Cardiac muscle cell (in vitro differentiated cells and primary cell): ENCODE measurements around the gene GRIK5. TPM values are rescaled to one million over a fixed set of nuclear protein-coding genes. Genes with fewer than 3 reads are reported as not detected.

Source experiments
- DNase-seq, 2 donors: peaks; one replicate each; pipeline versions ENCODE4 v3.0.0 to v3.0.0-alpha.2; 2010 to 2017; ENCODE audit warnings: low read depth in 1 of 2, low spot score in 1 of 2
- H3K27ac ChIP-seq: fragments of 200-600 bp; sonication (generic); 2 replicates; pipeline ENCODE4 v1.5.1; 2016
- H3K27me3 ChIP-seq: fragments of 200-600 bp; sonication (generic); 2 replicates; pipeline ENCODE4 v1.6.0; 2016; ENCODE audit warnings: control low read depth
- H3K36me3 ChIP-seq: fragments of 200-600 bp; sonication (generic); 2 replicates; pipeline ENCODE4 v1.5.1; 2016; ENCODE audit warnings: control low read depth
- H3K4me1 ChIP-seq: fragments of 200-600 bp; sonication (generic); 2 replicates; pipeline ENCODE4 v1.8.1; 2017; ENCODE audit warnings: low read depth, mild to moderate bottlenecking, mixed run types
- H3K4me3 ChIP-seq: fragments of 200-600 bp; sonication (generic); 2 replicates; pipeline ENCODE4 v1.5.1; 2016; ENCODE audit warnings: mild to moderate bottlenecking
- H3K9me3 ChIP-seq: fragments of 200-600 bp; sonication (generic); 2 replicates; pipeline ENCODE4 v1.5.1; 2017; ENCODE audit warnings: low read depth, mild to moderate bottlenecking, control low read depth
- polyA plus RNA-seq: library from polyadenylated mRNA; unstranded; fragments of >200 nt; fragmentation: Nextera tagmentation; extraction: Ambion mirVana; gene quantifications from 2 replicates; pipeline ENCODE4 v1.2.1, GENCODE V29; 2016
- total RNA-seq: library from RNA; depleted of rRNA; stranded (reverse); fragments of >200 nt; gene quantifications from 2 replicates; pipeline ENCODE4 v1.2.3, GENCODE V29; 2016
- TF ChIP-seq, protein P1 (sequence below): IDR thresholded peaks from 2 replicates; pipeline ENCODE4 v1.5.1; 2012; ENCODE audit warnings: low read depth, mild to moderate bottlenecking, low read length

GRIK5 gene
- total and polyA plus RNA-seq, 2 experiments from 2014 or later, result 3.4 to 11.8 TPM

GRCh38 chr19:42057846-42058245, 12.2 kb downstream of the GRIK5 start:
- no peak overlapping the region for H3K27ac ChIP-seq
- TF ChIP-seq, protein P1, sequence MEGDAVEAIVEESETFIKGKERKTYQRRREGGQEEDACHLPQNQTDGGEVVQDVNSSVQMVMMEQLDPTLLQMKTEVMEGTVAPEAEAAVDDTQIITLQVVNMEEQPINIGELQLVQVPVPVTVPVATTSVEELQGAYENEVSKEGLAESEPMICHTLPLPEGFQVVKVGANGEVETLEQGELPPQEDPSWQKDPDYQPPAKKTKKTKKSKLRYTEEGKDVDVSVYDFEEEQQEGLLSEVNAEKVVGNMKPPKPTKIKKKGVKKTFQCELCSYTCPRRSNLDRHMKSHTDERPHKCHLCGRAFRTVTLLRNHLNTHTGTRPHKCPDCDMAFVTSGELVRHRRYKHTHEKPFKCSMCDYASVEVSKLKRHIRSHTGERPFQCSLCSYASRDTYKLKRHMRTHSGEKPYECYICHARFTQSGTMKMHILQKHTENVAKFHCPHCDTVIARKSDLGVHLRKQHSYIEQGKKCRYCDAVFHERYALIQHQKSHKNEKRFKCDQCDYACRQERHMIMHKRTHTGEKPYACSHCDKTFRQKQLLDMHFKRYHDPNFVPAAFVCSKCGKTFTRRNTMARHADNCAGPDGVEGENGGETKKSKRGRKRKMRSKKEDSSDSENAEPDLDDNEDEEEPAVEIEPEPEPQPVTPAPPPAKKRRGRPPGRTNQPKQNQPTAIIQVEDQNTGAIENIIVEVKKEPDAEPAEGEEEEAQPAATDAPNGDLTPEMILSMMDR, result no peak
- H3K27me3 ChIP-seq, result no peaks in the 10 kb centered on the region
- H3K4me3 ChIP-seq, result no peak overlapping the region
- no peaks in the 10 kb centered on the region for H3K9me3 ChIP-seq
- DNase-seq, result no peak
- no peaks in the 10 kb centered on the region for H3K36me3 ChIP-seq
- no peaks in the 10 kb centered on the region for H3K4me1 ChIP-seq

DNA sequence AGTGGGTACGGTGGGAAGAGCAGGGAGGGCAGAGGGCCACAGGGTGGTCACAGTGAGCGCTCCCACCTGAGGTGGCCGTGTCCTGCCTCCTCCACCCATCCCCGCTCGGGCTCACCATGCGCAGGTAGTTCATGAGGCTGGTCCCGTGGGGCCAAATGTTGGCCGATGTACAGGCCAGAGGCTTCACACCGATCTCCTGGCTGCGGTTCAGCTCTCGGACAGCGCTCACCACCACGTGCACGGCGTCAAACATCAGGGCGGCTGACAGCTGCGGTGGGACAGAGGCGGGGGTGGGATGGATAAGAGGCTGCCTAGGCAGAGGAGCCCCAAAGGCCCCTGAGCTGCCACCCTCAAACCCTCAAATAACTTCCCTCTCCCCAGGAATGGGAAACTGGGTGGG, 15.8 kb downstream of the GRIK5 start:
- Histone ChIP-seq H3K36me3 (no peaks in the 10 kb centered on the region), H3K4me1 (no peaks in the 10 kb centered on the region), H3K4me3 (no peak overlapping the region), H3K27me3 (no peaks in the 10 kb centered on the region), H3K9me3 (no peaks in the 10 kb centered on the region), H3K27ac (no peak overlapping the region)
- no peak for DNase-seq
- TF ChIP-seq, protein P1, result no peak

DNA sequence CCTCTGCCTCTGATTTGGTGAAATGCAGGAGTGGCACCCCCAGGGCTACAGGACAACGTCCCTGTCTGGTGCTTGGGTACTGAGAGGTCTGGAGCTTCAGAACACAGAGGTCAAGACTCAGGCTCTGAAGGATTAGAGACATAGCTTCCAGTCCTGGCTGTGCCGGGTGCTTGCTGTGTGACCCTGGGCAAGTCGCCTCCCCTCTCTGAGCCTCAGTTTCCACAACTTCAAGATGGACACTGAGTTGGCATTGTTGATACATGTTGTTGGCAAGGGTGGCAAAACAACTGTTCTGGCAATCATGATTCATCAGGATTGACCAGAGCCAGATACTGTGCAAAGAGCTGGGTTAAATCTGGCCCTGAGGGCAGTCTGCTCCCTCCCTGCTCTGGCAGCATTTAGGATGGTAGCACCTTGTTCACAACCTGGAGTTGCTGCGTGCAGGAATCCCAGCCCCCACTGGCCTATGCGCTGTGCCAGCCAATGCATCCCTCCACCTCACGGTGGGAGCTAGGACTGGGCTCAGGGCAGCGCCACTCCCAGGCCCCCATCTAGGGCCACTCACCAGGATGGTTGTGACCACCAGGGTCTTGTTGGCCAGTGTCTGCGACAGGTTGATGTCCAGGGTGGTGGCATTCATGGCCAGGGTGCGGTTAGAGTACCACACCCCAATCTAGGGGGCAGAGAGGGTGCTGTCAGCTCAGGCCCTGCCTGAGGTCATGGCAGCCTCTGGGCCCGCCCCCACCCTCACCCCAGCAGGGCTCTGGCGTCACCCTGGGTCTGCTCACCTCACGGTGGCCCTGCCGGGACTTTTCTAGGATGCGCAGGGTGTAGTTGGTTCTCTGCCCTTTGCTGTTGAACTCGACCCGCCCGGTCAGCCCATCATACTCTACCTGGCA, 16.7 kb downstream of the GRIK5 start:
- no peak overlapping the region for H3K4me3 ChIP-seq
- H3K27me3 ChIP-seq, result no peaks in the 10 kb centered on the region
- H3K27ac ChIP-seq, result no peak overlapping the region
- no peaks in the 10 kb centered on the region for H3K36me3 ChIP-seq
- H3K4me1 ChIP-seq, result no peaks in the 10 kb centered on the region
- TF ChIP-seq, protein P1, result no peak
- no peaks in the 10 kb centered on the region for H3K9me3 ChIP-seq
- DNase-seq, result no peak

DNA sequence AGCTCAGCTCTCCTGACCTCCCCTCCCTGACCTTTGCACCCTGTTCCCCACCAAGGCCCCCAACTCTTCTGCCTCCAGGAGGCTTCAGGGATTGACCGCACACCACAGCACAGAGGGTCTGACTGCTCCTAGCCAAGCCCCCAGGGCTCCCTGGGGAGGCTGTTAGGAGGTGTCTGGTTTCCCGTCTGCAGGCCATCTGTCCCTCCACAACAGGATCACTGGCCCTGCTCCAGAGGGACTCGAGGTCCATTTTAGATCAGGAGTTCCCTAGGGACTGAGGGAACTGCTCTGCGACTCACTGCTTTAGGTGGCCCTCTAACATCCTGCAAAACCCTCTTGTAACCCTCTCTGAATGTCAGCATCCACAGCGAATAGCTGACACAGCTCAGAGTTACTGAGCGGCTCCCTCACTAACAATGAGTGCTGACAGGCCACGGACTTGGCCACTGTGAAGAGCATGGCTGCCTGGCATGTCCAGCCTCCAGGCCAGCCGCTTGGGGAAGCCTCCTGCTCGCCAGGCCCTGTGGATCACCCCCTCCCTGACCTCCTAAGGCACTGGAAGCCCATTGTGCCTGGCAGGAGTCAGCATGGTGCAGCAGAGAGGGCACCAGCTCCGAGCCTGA, 17.7 kb downstream of the GRIK5 start:
- Histone ChIP-seq H3K4me3 (no peak overlapping the region), H3K4me1 (no peaks in the 10 kb centered on the region), H3K27me3 (no peaks in the 10 kb centered on the region), H3K27ac (no peak overlapping the region), H3K36me3 (no peaks in the 10 kb centered on the region), H3K9me3 (no peaks in the 10 kb centered on the region)
- no peak for DNase-seq
- TF ChIP-seq, protein P1, result no peak

DNA sequence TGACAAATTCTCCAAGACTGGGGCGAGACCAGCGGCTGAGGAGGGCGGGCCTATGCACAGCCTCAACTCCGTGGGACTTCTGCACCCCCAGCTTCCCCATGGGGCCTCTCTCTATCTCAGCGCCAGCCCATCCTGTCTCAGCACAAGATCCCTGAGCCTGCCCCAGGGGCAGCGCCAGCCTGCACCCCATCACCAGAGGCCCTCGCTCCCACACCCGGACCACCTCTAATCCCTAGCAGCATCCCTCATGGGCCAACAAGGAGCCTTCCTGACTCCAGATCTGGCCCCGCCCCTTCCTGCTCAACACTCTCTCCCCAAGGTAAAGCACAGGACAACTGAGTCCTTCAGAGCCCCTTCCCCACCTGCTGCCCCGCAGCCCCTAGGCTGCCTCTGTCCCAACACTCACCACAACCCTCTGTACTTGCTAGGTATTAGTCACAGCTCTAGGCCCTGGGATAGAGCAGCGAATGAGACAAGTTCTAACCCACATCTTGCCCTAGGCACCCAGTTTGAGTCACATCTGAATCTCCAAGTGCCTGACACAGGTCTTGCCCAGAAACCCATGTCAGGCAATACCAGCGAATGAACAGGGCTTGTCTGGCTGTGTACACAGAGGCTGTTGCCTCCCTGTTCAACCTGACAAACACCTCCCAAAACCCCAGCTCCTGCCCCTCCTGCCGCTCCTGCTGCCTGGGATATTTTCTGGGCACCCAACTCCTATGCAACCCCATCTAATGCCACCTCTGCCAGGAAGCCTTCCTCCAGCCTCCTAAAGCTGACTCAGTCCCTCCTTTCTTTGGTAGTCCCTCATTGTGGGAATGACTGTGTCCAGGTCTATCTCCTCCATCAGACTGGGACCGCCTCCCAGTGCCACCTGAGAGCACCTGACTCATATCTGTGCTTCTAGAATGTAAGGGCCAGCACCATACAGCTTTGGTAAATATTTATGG, 18.6 kb downstream of the GRIK5 start:
- Histone ChIP-seq H3K36me3 (no peaks in the 10 kb centered on the region), H3K9me3 (no peaks in the 10 kb centered on the region), H3K27ac (no peak overlapping the region), H3K27me3 (no peaks in the 10 kb centered on the region), H3K4me3 (no peak overlapping the region), H3K4me1 (no peaks in the 10 kb centered on the region)
- TF ChIP-seq, protein P1, result no peak
- no peak for DNase-seq
